Thyroid gland (tissue), 4 donors: Measurements from ENCODE around the gene AGBL4.

Experiments used
- CTCF ChIP-seq, 6 experiments: fragments of 200-600 bp in 3 of 6; fragments of 450-650 bp in 3 of 6; sonication (generic) in 3 of 6; IDR thresholded peaks; one replicate each; pipeline ENCODE4 v1.5.1; 2016 to 2019; ENCODE audit warnings: antibody characterized with exemption in 6 of 6, mild to moderate bottlenecking in 2 of 6, inconsistent platforms in 1 of 6, moderate library complexity in 1 of 6
- POLR2A ChIP-seq, 2 donors: fragments of 450-650 bp; IDR thresholded peaks; one replicate each; pipeline ENCODE4 v1.6.1; 2017; ENCODE audit warnings: antibody characterized with exemption in 2 of 2, mild to moderate bottlenecking in 2 of 2, moderate library complexity in 1 of 2

- TF ChIP-seq POLR2A (IDR thresholded peaks at IDR 0.05): no peak
- no peak for TF ChIP-seq CTCF (IDR thresholded peaks at IDR 0.05)
Measured at GRCh38 chr1:48686159-48686558, 1337.6 kb downstream of the AGBL4 start.
